ENCODE results near the gene NPY4R2. TPM values are rescaled to one million over a fixed set of nuclear protein-coding genes. Genes with fewer than 3 reads are reported as not detected.
"Not testable (repeated sequence)": the region's sequence is repeated elsewhere in the genome, so short reads cannot be mapped to it uniquely, and the experiment has no call there.

Gene NPY4R2, protein sequence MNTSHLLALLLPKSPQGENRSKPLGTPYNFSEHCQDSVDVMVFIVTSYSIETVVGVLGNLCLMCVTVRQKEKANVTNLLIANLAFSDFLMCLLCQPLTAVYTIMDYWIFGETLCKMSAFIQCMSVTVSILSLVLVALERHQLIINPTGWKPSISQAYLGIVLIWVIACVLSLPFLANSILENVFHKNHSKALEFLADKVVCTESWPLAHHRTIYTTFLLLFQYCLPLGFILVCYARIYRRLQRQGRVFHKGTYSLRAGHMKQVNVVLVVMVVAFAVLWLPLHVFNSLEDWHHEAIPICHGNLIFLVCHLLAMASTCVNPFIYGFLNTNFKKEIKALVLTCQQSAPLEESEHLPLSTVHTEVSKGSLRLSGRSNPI
- under 1 TPM in 1 of 2 donors, not detected in 1; 0.04 TPM for polyA plus RNA-seq

DNA sequence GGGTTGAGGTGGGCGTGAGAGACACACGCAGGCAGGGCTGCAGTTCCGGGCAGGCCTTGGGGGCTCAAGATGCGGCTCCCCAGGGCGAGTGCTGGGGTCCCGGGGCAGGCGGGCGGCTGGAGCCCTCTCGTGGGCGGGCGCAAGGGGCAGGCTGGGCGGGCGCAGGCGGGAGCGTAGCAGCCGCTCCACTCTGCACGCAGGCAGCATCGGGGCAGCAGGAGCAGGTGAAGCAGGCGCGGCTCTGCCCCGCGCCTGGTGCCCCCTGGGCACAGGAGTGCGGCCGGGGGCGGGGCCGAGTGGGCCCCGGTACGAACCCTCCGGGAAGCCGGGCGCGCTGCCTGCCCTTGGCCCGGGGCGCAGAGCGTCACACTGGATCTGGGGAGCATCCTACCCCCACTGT is at the start of gene NPY4R2:
TSS of gene NPY4R2 (plus strand) at position 188 of the 400 bp plus-strand sequence. CDS start 3,326 bp downstream, outside the sequence.
- H3K27me3 ChIP-seq (ENCODE audit: control insufficient read depth in 1 of 2, insufficient read depth in 2 of 2, low read length in 2 of 2); H3K4me3 ChIP-seq (ENCODE audit: low read depth in 1 of 2, low read length in 2 of 2); H3K9me3 ChIP-seq (ENCODE audit: control insufficient read depth in 2 of 2, insufficient read depth in 1 of 2, low read depth in 1 of 2, low read length in 1 of 2); H3K4me1 ChIP-seq (ENCODE audit: control insufficient read depth in 2 of 2, insufficient read depth in 2 of 2, low read length in 1 of 2); H3K36me3 ChIP-seq (ENCODE audit: control insufficient read depth in 2 of 2, insufficient read depth in 2 of 2, low read length in 1 of 2); H3K27ac ChIP-seq (ENCODE audit: low read depth in 2 of 2, low read length in 1 of 2): not testable (repeated sequence)
- WGBS, 2 donors: no CpG with 5 or more reads among the region's 35 CpGs

DNA sequence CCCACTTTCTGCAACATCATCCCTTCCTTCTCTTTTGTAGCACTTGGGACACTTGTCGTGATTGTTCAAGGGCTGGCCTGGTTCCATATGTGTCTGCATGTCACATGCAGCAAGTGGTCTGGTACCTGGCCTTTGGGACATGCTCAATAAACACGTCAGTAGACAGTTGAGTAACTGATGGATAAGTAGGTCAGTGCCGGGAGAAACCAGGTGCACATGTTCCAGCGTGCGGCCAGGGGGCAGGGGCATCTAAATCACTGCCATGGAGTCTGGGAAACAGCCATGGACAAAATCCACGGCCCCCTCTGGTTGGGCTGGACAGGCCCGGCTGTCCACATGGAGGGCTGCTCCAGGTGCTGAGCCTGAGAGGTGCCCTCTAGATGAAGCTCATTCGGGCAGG is 47.6 kb upstream of the NPY4R2 start:
- H3K9me3 ChIP-seq (ENCODE audit: control insufficient read depth in 2 of 2, insufficient read depth in 1 of 2, low read depth in 1 of 2, low read length in 1 of 2); H3K4me1 ChIP-seq (ENCODE audit: control insufficient read depth in 2 of 2, insufficient read depth in 2 of 2, low read length in 1 of 2); H3K27me3 ChIP-seq (ENCODE audit: control insufficient read depth in 1 of 2, insufficient read depth in 2 of 2, low read length in 2 of 2); H3K4me3 ChIP-seq (ENCODE audit: low read depth in 1 of 2, low read length in 2 of 2); H3K27ac ChIP-seq (ENCODE audit: low read depth in 2 of 2, low read length in 1 of 2); H3K36me3 ChIP-seq (ENCODE audit: control insufficient read depth in 2 of 2, insufficient read depth in 2 of 2, low read length in 1 of 2): not testable (repeated sequence)
- no CpG with 5 or more reads among the region's 8 CpGs for WGBS, 2 donors

- H3K27me3 ChIP-seq (ENCODE audit: control insufficient read depth in 1 of 2, insufficient read depth in 2 of 2, low read length in 2 of 2); H3K4me1 ChIP-seq (ENCODE audit: control insufficient read depth in 2 of 2, insufficient read depth in 2 of 2, low read length in 1 of 2); H3K27ac ChIP-seq (ENCODE audit: low read depth in 2 of 2, low read length in 1 of 2); H3K4me3 ChIP-seq (ENCODE audit: low read depth in 1 of 2, low read length in 2 of 2); H3K36me3 ChIP-seq (ENCODE audit: control insufficient read depth in 2 of 2, insufficient read depth in 2 of 2, low read length in 1 of 2); H3K9me3 ChIP-seq (ENCODE audit: control insufficient read depth in 2 of 2, insufficient read depth in 1 of 2, low read depth in 1 of 2, low read length in 1 of 2): not testable (repeated sequence)
- 85 to 96% methylated on average over 3 of the region's 8 CpGs for WGBS, 2 donors
These were observed 46.8 kb upstream of the NPY4R2 start for GRCh38 chr10:47871485-47872180.

DNA sequence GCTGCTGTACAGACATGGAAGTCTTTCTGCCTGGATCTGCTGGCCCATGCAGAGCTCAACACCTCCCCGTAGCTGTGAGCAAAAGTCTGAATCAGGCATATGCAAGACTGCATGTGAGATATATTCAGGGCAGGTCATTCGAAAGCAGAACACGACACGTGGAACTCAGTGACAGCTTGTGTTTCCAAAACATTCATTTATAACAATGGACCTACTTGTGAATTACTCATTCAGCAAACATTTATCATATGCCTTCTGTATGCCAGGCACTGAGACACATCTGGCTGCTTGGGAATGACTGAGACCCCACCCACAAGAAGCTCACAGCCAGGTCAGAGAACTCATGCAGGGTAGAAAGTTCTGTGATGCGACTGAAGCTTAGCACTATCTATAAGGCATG is 46.2 kb upstream of the NPY4R2 start:
- H3K27me3 ChIP-seq (ENCODE audit: control insufficient read depth in 1 of 2, insufficient read depth in 2 of 2, low read length in 2 of 2); H3K27ac ChIP-seq (ENCODE audit: low read depth in 2 of 2, low read length in 1 of 2); H3K36me3 ChIP-seq (ENCODE audit: control insufficient read depth in 2 of 2, insufficient read depth in 2 of 2, low read length in 1 of 2); H3K4me1 ChIP-seq (ENCODE audit: control insufficient read depth in 2 of 2, insufficient read depth in 2 of 2, low read length in 1 of 2); H3K4me3 ChIP-seq (ENCODE audit: low read depth in 1 of 2, low read length in 2 of 2); H3K9me3 ChIP-seq (ENCODE audit: control insufficient read depth in 2 of 2, insufficient read depth in 1 of 2, low read depth in 1 of 2, low read length in 1 of 2): not testable (repeated sequence)
- WGBS, 2 donors: no CpG with 5 or more reads among the region's 5 CpGs

GRCh38 chr10:47884239-47884638 is 34.2 kb upstream of the NPY4R2 start:
- not testable (repeated sequence) for H3K4me3 ChIP-seq (ENCODE audit: low read depth in 1 of 2, low read length in 2 of 2); H3K36me3 ChIP-seq (ENCODE audit: control insufficient read depth in 2 of 2, insufficient read depth in 2 of 2, low read length in 1 of 2); H3K4me1 ChIP-seq (ENCODE audit: control insufficient read depth in 2 of 2, insufficient read depth in 2 of 2, low read length in 1 of 2); H3K27ac ChIP-seq (ENCODE audit: low read depth in 2 of 2, low read length in 1 of 2); H3K27me3 ChIP-seq (ENCODE audit: control insufficient read depth in 1 of 2, insufficient read depth in 2 of 2, low read length in 2 of 2); H3K9me3 ChIP-seq (ENCODE audit: control insufficient read depth in 2 of 2, insufficient read depth in 1 of 2, low read depth in 1 of 2, low read length in 1 of 2)
- no CpG with 5 or more reads among the region's 3 CpGs for WGBS, 2 donors

GRCh38 chr10:47884934-47885333 is 33.5 kb upstream of the NPY4R2 start:
- not testable (repeated sequence) for H3K9me3 ChIP-seq (ENCODE audit: control insufficient read depth in 2 of 2, insufficient read depth in 1 of 2, low read depth in 1 of 2, low read length in 1 of 2); H3K4me3 ChIP-seq (ENCODE audit: low read depth in 1 of 2, low read length in 2 of 2); H3K27ac ChIP-seq (ENCODE audit: low read depth in 2 of 2, low read length in 1 of 2); H3K36me3 ChIP-seq (ENCODE audit: control insufficient read depth in 2 of 2, insufficient read depth in 2 of 2, low read length in 1 of 2); H3K27me3 ChIP-seq (ENCODE audit: control insufficient read depth in 1 of 2, insufficient read depth in 2 of 2, low read length in 2 of 2); H3K4me1 ChIP-seq (ENCODE audit: control insufficient read depth in 2 of 2, insufficient read depth in 2 of 2, low read length in 1 of 2)
- WGBS, 2 donors: no CpG with 5 or more reads among the region's 3 CpGs

DNA sequence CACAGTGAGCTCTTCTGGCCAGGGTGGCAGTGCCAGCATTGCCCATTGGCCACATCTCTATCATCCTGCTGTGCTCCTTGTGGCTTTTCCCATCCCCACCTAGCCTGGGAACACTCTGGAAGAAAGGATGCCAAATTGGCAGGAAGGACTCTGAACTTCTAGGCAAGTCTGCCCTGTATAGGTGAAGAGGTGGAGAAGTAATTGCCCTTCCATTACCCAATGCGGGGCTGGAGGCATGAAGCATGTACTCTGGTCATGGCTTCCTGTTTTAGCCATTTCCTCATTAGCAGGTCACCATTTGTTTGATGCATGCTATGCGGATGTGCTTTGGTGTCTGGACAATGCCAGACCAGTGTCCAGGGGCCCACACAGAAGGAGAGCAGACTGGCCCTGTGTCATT is 32.1 kb upstream of the NPY4R2 start:
- no CpG with 5 or more reads among the region's 2 CpGs for WGBS, 2 donors
- not testable (repeated sequence) for H3K27ac ChIP-seq (ENCODE audit: low read depth in 2 of 2, low read length in 1 of 2); H3K27me3 ChIP-seq (ENCODE audit: control insufficient read depth in 1 of 2, insufficient read depth in 2 of 2, low read length in 2 of 2); H3K4me3 ChIP-seq (ENCODE audit: low read depth in 1 of 2, low read length in 2 of 2); H3K4me1 ChIP-seq (ENCODE audit: control insufficient read depth in 2 of 2, insufficient read depth in 2 of 2, low read length in 1 of 2); H3K36me3 ChIP-seq (ENCODE audit: control insufficient read depth in 2 of 2, insufficient read depth in 2 of 2, low read length in 1 of 2); H3K9me3 ChIP-seq (ENCODE audit: control insufficient read depth in 2 of 2, insufficient read depth in 1 of 2, low read depth in 1 of 2, low read length in 1 of 2)

DNA sequence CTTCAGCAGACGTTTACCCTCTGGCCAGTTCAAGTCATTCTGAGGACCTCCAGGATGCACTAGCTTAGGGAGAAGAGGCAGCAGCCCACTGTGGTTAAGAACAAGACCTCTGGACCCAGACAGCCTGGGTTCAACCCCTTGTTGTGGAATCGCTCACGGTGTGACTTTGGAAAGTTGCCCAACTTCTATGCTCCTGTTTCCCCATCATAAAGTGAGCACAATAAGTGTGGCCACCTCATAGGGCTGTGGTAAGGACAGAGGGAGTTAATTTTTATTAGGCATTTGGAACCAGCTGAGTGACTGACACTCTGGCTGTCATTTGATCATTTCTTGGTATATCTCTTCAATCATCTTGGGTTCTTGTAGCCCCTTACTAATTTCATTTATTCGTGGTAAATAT is 31.6 kb upstream of the NPY4R2 start:
- not testable (repeated sequence) for H3K9me3 ChIP-seq (ENCODE audit: control insufficient read depth in 2 of 2, insufficient read depth in 1 of 2, low read depth in 1 of 2, low read length in 1 of 2); H3K4me1 ChIP-seq (ENCODE audit: control insufficient read depth in 2 of 2, insufficient read depth in 2 of 2, low read length in 1 of 2); H3K27ac ChIP-seq (ENCODE audit: low read depth in 2 of 2, low read length in 1 of 2); H3K4me3 ChIP-seq (ENCODE audit: low read depth in 1 of 2, low read length in 2 of 2); H3K27me3 ChIP-seq (ENCODE audit: control insufficient read depth in 1 of 2, insufficient read depth in 2 of 2, low read length in 2 of 2); H3K36me3 ChIP-seq (ENCODE audit: control insufficient read depth in 2 of 2, insufficient read depth in 2 of 2, low read length in 1 of 2)
- no CpG with 5 or more reads among the region's 4 CpGs for WGBS, 2 donors

DNA sequence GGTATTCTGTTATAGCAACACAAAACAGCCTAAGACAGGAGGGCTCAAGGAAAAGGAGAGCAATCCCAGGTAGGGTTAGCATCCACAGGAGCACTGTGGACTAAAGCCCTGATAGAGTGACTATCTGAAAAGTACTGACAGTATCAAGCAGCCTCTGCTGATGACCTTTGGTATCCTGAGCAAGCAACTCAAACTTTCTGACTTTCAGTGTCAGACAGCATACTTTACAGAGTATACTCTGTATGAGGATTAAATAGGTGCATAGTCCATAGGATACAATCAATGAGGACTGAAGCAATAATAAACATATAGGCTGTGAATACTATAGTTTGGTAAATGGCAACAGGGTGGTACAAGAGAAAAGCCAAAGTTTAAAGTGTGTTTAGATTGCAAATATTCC is 27.7 kb upstream of the NPY4R2 start:
- not testable (repeated sequence) for H3K36me3 ChIP-seq (ENCODE audit: control insufficient read depth in 2 of 2, insufficient read depth in 2 of 2, low read length in 1 of 2); H3K27me3 ChIP-seq (ENCODE audit: control insufficient read depth in 1 of 2, insufficient read depth in 2 of 2, low read length in 2 of 2); H3K4me1 ChIP-seq (ENCODE audit: control insufficient read depth in 2 of 2, insufficient read depth in 2 of 2, low read length in 1 of 2); H3K27ac ChIP-seq (ENCODE audit: low read depth in 2 of 2, low read length in 1 of 2); H3K9me3 ChIP-seq (ENCODE audit: control insufficient read depth in 2 of 2, insufficient read depth in 1 of 2, low read depth in 1 of 2, low read length in 1 of 2); H3K4me3 ChIP-seq (ENCODE audit: low read depth in 1 of 2, low read length in 2 of 2)

Data from esophagus (tissue), 2 donors.